Measurements from ENCODE around the gene PAQR8.

DNA sequence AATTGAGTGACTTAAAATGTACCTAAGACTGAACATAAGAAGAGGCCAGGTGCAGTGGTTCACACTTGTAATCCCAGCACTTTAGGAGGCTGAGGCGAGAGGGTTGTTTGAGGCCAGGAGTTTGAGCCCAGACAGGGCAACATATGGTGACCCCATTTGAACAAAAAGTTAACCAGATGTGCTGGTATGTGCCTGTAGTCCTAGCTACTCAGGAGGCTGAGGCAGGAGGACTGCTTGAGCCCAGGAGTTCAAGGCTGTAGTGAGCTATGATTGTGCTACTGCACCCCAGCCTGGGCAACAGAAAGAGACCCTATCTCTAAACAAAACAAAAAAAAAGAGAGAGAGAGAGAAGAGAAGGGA is 10.1 kb upstream of the PAQR8 start:
- no peak for TF ChIP-seq NRF1 (IDR thresholded peaks at IDR 0.05; ENCODE audit: low read depth, low read length)
- TF ChIP-seq, protein P1, sequence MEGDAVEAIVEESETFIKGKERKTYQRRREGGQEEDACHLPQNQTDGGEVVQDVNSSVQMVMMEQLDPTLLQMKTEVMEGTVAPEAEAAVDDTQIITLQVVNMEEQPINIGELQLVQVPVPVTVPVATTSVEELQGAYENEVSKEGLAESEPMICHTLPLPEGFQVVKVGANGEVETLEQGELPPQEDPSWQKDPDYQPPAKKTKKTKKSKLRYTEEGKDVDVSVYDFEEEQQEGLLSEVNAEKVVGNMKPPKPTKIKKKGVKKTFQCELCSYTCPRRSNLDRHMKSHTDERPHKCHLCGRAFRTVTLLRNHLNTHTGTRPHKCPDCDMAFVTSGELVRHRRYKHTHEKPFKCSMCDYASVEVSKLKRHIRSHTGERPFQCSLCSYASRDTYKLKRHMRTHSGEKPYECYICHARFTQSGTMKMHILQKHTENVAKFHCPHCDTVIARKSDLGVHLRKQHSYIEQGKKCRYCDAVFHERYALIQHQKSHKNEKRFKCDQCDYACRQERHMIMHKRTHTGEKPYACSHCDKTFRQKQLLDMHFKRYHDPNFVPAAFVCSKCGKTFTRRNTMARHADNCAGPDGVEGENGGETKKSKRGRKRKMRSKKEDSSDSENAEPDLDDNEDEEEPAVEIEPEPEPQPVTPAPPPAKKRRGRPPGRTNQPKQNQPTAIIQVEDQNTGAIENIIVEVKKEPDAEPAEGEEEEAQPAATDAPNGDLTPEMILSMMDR (IDR thresholded peaks at IDR 0.05): no peak
